ENCODE results near the gene CSNK1D. TPM values are rescaled to one million over a fixed set of nuclear protein-coding genes. Genes with fewer than 3 reads are reported as not detected.

The CSNK1D gene
- total and polyA plus RNA-seq, 2 experiments from 2014 or later: 55.3 to 66.4 TPM

DNA sequence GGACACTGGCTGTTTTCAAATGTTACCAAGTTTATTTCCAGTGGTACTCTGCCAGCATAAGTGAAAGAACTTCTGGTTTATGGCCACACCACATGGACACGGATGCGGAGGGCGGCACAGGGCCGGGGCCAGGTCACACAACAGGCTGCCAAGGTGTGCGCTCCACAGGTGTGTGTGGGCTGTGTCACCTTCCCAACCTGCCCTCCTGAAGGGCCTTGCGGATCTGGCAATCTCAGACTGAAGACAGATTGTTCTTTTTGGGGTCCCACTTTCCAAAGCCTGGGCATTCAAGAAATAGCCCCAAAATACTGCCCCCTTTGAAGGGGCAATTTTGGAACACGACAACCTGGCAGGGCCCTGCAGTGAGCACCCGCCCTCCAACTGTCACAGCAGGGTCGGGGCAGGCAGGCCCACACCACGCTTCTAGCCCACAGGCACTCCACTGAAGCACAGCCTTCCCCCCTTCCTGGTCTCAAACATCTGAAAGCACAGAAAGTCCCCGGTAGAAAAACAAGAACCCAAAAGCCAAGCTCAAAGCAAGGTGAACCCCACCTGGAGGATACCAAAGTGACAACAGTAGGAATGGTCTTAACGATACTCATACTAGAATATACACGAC, 3.5 kb downstream of the CSNK1D start:
- Histone ChIP-seq H2AFZ (no peak overlapping the region), H4K20me1 (replicated peaks; ENCODE audit: insufficient read depth) (peaks cover 72% of the 10 kb centered on the region), H3K36me3 (ENCODE audit: insufficient read depth) (peaks cover 8% of the 10 kb centered on the region), H3K27ac (ENCODE audit: low read depth) (no peak overlapping the region), H3K79me2 (replicated peaks; ENCODE audit: insufficient read depth) (peaks cover 77% of the 10 kb centered on the region), H3K9me2 (ENCODE audit: insufficient read depth) (no peaks in the 10 kb centered on the region), H3K4me1 (ENCODE audit: insufficient read depth) (peaks cover 9% of the 10 kb centered on the region), H3K27me3 (ENCODE audit: insufficient read depth) (no peaks in the 10 kb centered on the region), H3K4me3 (no peak overlapping the region), H3K4me2 (no peak overlapping the region), H3F3A (replicated peaks; ENCODE audit: low read depth) (no peaks in the 10 kb centered on the region)
- Mint-ChIP-seq H3K27me3 (ENCODE audit: insufficient read depth, low read depth, poor library complexity) (peaks cover 8% of the 10 kb centered on the region), H3K27ac (no peak overlapping the region), H3K4me3 (peak overlapping the region; percentile 33; the same call in 2 of the 3 replicates), H3K4me1 (peaks cover 40% of the 10 kb centered on the region), H3K36me3 (ENCODE audit: low read depth) (peaks cover 65% of the 10 kb centered on the region), H3K9me3 (no peaks in the 10 kb centered on the region; the same call in 2 of the 3 replicates)
- TF ChIP-seq POLR2AphosphoS5 (IDR thresholded peaks at IDR 0.05; ENCODE audit: low read depth) (no peak), STAT1 (IDR thresholded peaks at IDR 0.05; ENCODE audit: unreplicated experiment) (no peak), EZH2 (IDR thresholded peaks at IDR 0.05; ENCODE audit: low read depth, unreplicated experiment) (no peak), ZNF114 (CRISPR knock-in tag; IDR thresholded peaks at IDR 0.05) (no peak), EZH2phosphoT487 (IDR thresholded peaks at IDR 0.05; ENCODE audit: unreplicated experiment) (no peak), NANOG (IDR thresholded peaks at IDR 0.05; ENCODE audit: borderline replicate concordance) (no peak), ZNF331 (CRISPR knock-in tag; IDR thresholded peaks at IDR 0.05; ENCODE audit: low read depth) (no peak), CREB1 (CRISPR knock-in tag; IDR thresholded peaks at IDR 0.05; ENCODE audit: low read depth) (no peak), JUNB (IDR thresholded peaks at IDR 0.05; ENCODE audit: unreplicated experiment) (no peak)
- TF ChIP-seq, protein P1, sequence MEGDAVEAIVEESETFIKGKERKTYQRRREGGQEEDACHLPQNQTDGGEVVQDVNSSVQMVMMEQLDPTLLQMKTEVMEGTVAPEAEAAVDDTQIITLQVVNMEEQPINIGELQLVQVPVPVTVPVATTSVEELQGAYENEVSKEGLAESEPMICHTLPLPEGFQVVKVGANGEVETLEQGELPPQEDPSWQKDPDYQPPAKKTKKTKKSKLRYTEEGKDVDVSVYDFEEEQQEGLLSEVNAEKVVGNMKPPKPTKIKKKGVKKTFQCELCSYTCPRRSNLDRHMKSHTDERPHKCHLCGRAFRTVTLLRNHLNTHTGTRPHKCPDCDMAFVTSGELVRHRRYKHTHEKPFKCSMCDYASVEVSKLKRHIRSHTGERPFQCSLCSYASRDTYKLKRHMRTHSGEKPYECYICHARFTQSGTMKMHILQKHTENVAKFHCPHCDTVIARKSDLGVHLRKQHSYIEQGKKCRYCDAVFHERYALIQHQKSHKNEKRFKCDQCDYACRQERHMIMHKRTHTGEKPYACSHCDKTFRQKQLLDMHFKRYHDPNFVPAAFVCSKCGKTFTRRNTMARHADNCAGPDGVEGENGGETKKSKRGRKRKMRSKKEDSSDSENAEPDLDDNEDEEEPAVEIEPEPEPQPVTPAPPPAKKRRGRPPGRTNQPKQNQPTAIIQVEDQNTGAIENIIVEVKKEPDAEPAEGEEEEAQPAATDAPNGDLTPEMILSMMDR (conservative IDR thresholded peaks at IDR 0.05; ENCODE audit: low read depth in 2 of 2): no peak
- TF ChIP-seq, protein P2, sequence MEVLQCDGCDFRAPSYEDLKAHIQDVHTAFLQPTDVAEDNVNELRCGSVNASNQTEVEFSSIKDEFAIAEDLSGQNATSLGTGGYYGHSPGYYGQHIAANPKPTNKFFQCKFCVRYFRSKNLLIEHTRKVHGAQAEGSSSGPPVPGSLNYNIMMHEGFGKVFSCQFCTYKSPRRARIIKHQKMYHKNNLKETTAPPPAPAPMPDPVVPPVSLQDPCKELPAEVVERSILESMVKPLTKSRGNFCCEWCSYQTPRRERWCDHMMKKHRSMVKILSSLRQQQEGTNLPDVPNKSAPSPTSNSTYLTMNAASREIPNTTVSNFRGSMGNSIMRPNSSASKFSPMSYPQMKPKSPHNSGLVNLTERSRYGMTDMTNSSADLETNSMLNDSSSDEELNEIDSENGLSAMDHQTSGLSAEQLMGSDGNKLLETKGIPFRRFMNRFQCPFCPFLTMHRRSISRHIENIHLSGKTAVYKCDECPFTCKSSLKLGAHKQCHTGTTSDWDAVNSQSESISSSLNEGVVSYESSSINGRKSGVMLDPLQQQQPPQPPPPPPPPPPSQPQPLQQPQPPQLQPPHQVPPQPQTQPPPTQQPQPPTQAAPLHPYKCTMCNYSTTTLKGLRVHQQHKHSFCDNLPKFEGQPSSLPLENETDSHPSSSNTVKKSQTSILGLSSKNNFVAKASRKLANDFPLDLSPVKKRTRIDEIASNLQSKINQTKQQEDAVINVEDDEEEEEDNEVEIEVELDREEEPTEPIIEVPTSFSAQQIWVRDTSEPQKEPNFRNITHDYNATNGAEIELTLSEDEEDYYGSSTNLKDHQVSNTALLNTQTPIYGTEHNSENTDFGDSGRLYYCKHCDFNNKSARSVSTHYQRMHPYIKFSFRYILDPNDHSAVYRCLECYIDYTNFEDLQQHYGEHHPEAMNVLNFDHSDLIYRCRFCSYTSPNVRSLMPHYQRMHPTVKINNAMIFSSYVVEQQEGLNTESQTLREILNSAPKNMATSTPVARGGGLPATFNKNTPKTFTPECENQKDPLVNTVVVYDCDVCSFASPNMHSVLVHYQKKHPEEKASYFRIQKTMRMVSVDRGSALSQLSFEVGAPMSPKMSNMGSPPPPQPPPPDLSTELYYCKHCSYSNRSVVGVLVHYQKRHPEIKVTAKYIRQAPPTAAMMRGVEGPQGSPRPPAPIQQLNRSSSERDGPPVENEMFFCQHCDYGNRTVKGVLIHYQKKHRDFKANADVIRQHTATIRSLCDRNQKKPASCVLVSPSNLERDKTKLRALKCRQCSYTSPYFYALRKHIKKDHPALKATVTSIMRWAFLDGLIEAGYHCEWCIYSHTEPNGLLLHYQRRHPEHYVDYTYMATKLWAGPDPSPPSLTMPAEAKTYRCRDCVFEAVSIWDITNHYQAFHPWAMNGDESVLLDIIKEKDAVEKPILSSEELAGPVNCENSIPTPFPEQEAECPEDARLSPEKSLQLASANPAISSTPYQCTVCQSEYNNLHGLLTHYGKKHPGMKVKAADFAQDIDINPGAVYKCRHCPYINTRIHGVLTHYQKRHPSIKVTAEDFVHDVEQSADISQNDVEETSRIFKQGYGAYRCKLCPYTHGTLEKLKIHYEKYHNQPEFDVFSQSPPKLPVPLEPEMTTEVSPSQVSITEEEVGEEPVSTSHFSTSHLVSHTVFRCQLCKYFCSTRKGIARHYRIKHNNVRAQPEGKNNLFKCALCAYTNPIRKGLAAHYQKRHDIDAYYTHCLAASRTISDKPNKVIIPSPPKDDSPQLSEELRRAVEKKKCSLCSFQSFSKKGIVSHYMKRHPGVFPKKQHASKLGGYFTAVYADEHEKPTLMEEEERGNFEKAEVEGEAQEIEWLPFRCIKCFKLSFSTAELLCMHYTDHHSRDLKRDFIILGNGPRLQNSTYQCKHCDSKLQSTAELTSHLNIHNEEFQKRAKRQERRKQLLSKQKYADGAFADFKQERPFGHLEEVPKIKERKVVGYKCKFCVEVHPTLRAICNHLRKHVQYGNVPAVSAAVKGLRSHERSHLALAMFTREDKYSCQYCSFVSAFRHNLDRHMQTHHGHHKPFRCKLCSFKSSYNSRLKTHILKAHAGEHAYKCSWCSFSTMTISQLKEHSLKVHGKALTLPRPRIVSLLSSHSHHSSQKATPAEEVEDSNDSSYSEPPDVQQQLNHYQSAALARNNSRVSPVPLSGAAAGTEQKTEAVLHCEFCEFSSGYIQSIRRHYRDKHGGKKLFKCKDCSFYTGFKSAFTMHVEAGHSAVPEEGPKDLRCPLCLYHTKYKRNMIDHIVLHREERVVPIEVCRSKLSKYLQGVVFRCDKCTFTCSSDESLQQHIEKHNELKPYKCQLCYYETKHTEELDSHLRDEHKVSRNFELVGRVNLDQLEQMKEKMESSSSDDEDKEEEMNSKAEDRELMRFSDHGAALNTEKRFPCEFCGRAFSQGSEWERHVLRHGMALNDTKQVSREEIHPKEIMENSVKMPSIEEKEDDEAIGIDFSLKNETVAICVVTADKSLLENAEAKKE (CRISPR knock-in tag; IDR thresholded peaks at IDR 0.05): no peak
- TF ChIP-seq, protein P3, sequence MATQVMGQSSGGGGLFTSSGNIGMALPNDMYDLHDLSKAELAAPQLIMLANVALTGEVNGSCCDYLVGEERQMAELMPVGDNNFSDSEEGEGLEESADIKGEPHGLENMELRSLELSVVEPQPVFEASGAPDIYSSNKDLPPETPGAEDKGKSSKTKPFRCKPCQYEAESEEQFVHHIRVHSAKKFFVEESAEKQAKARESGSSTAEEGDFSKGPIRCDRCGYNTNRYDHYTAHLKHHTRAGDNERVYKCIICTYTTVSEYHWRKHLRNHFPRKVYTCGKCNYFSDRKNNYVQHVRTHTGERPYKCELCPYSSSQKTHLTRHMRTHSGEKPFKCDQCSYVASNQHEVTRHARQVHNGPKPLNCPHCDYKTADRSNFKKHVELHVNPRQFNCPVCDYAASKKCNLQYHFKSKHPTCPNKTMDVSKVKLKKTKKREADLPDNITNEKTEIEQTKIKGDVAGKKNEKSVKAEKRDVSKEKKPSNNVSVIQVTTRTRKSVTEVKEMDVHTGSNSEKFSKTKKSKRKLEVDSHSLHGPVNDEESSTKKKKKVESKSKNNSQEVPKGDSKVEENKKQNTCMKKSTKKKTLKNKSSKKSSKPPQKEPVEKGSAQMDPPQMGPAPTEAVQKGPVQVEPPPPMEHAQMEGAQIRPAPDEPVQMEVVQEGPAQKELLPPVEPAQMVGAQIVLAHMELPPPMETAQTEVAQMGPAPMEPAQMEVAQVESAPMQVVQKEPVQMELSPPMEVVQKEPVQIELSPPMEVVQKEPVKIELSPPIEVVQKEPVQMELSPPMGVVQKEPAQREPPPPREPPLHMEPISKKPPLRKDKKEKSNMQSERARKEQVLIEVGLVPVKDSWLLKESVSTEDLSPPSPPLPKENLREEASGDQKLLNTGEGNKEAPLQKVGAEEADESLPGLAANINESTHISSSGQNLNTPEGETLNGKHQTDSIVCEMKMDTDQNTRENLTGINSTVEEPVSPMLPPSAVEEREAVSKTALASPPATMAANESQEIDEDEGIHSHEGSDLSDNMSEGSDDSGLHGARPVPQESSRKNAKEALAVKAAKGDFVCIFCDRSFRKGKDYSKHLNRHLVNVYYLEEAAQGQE (IDR thresholded peaks at IDR 0.05; ENCODE audit: unreplicated experiment): no peak
- TF ChIP-seq, protein P4, sequence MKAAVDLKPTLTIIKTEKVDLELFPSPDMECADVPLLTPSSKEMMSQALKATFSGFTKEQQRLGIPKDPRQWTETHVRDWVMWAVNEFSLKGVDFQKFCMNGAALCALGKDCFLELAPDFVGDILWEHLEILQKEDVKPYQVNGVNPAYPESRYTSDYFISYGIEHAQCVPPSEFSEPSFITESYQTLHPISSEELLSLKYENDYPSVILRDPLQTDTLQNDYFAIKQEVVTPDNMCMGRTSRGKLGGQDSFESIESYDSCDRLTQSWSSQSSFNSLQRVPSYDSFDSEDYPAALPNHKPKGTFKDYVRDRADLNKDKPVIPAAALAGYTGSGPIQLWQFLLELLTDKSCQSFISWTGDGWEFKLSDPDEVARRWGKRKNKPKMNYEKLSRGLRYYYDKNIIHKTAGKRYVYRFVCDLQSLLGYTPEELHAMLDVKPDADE (IDR thresholded peaks at IDR 0.05): no peak
- DNase-seq (ENCODE audit: low spot score): no peak
- ATAC-seq: no peak
